Measurements from ENCODE around the gene C12orf42. TPM values are rescaled to one million over a fixed set of nuclear protein-coding genes. Genes with fewer than 3 reads are reported as not detected.
A peak's percentile ranks its signal among the peaks of the same experiment; 100 is the strongest.
"Not testable (repeated sequence)": the region's sequence is repeated elsewhere in the genome, so short reads cannot be mapped to it uniquely, and the experiment has no call there.

Gene C12orf42
- total RNA-seq, 1 donor from 2014 or later = not detected

- H3K36me3 Mint-ChIP-seq (ENCODE audit: low read depth) = no peaks in the 10 kb centered on the region
- H3K27ac Mint-ChIP-seq = no peak overlapping the region
- H3K9me3 Mint-ChIP-seq = peaks cover 9% of the 10 kb centered on the region
- peaks cover 10% of the 10 kb centered on the region for H3K4me1 Mint-ChIP-seq
- DNase-seq = no peak
- H3K27me3 Mint-ChIP-seq = no peaks in the 10 kb centered on the region
- intact Hi-C loops (cut with micrococcal nuclease) = no loop called here
- no peak overlapping the region for H3K4me3 Mint-ChIP-seq
Observed at GRCh38 chr12:103470664-103471063, 25.1 kb downstream of the C12orf42 start.

GRCh38 chr12:103469719-103470118, 26.0 kb downstream of the C12orf42 start:
- no peak overlapping the region for H3K27ac Mint-ChIP-seq
- H3K4me3 Mint-ChIP-seq = no peak overlapping the region
- no peak for DNase-seq
- intact Hi-C loops (cut with micrococcal nuclease) = no loop called here
- no peaks in the 10 kb centered on the region for H3K36me3 Mint-ChIP-seq (ENCODE audit: low read depth)
- H3K4me1 Mint-ChIP-seq = peaks cover 10% of the 10 kb centered on the region
- H3K9me3 Mint-ChIP-seq = peaks cover 17% of the 10 kb centered on the region
- H3K27me3 Mint-ChIP-seq = peaks cover 4% of the 10 kb centered on the region

- intact Hi-C loops (cut with micrococcal nuclease) = no loop called here
- DNase-seq = no peak
- H3K4me1 Mint-ChIP-seq = peaks cover 10% of the 10 kb centered on the region
- no peak overlapping the region for H3K27ac Mint-ChIP-seq
- no peak overlapping the region for H3K4me3 Mint-ChIP-seq
- peaks cover 24% of the 10 kb centered on the region for H3K9me3 Mint-ChIP-seq
- H3K27me3 Mint-ChIP-seq = peaks cover 4% of the 10 kb centered on the region
- peaks cover 2% of the 10 kb centered on the region for H3K36me3 Mint-ChIP-seq (ENCODE audit: low read depth)
Observed at GRCh38 chr12:103468837-103469236, 26.9 kb downstream of the C12orf42 start.

- H3K27ac Mint-ChIP-seq = no peak overlapping the region
- peaks cover 37% of the 10 kb centered on the region for H3K9me3 Mint-ChIP-seq
- no peak for DNase-seq
- H3K4me3 Mint-ChIP-seq = no peak overlapping the region
- H3K27me3 Mint-ChIP-seq = peaks cover 4% of the 10 kb centered on the region
- intact Hi-C loops (cut with micrococcal nuclease) = no loop called here
- H3K36me3 Mint-ChIP-seq (ENCODE audit: low read depth) = peaks cover 6% of the 10 kb centered on the region
- H3K4me1 Mint-ChIP-seq = peaks cover 21% of the 10 kb centered on the region
Observed at GRCh38 chr12:103462675-103463074, 33.1 kb downstream of the C12orf42 start.

- peaks cover 18% of the 10 kb centered on the region for H3K9me3 Mint-ChIP-seq
- peaks cover 47% of the 10 kb centered on the region for H3K4me1 Mint-ChIP-seq
- no peaks in the 10 kb centered on the region for H3K27me3 Mint-ChIP-seq
- DNase-seq = no peak
- intact Hi-C loops (cut with micrococcal nuclease) = loop anchor here (2.0 kb wide), 1 partner anchor 47 kb away; no protein-coding TSS in a partner anchor
- no peak overlapping the region for H3K27ac Mint-ChIP-seq
- H3K4me3 Mint-ChIP-seq = no peak overlapping the region
- H3K36me3 Mint-ChIP-seq (ENCODE audit: low read depth) = peaks cover 9% of the 10 kb centered on the region
Observed at GRCh38 chr12:103457471-103457870, 38.3 kb downstream of the C12orf42 start.

GRCh38 chr12:103456006-103456405, 39.8 kb downstream of the C12orf42 start:
- peak overlapping the region; percentile 9 for H3K4me3 Mint-ChIP-seq
- intact Hi-C loops (cut with micrococcal nuclease) = loop anchor here (2.0 kb wide), 1 partner anchor 49 kb away; no protein-coding TSS in a partner anchor
- no peak for DNase-seq
- H3K27ac Mint-ChIP-seq = no peak overlapping the region
- H3K4me1 Mint-ChIP-seq = peaks cover 47% of the 10 kb centered on the region
- H3K27me3 Mint-ChIP-seq = no peaks in the 10 kb centered on the region
- peaks cover 9% of the 10 kb centered on the region for H3K36me3 Mint-ChIP-seq (ENCODE audit: low read depth)
- H3K9me3 Mint-ChIP-seq = peaks cover 18% of the 10 kb centered on the region

- H3K4me1 Mint-ChIP-seq = peaks cover 47% of the 10 kb centered on the region
- intact Hi-C loops (cut with micrococcal nuclease) = loop anchor here (1.0 kb wide), 1 partner anchor 14 kb away; no protein-coding TSS in a partner anchor
Observed at GRCh38 chr12:103455020-103455763, 40.6 kb downstream of the C12orf42 start.

GRCh38 chr12:103444983-103445382, 50.8 kb downstream of the C12orf42 start:
- H3K9me3 Mint-ChIP-seq = peaks cover 27% of the 10 kb centered on the region
- peaks cover 4% of the 10 kb centered on the region for H3K36me3 Mint-ChIP-seq (ENCODE audit: low read depth)
- no peak for DNase-seq
- intact Hi-C loops (cut with micrococcal nuclease) = loop anchor here (5.0 kb wide), 1 partner anchor 178 kb away; no protein-coding TSS in a partner anchor
- H3K27ac Mint-ChIP-seq = no peak overlapping the region
- H3K4me3 Mint-ChIP-seq = no peak overlapping the region
- no peaks in the 10 kb centered on the region for H3K27me3 Mint-ChIP-seq
- peaks cover 13% of the 10 kb centered on the region for H3K4me1 Mint-ChIP-seq

More at GRCh38 chr12:103455020-103455763, 40.6 kb downstream of the C12orf42 start:
- H3K27me3 Mint-ChIP-seq = no peaks in the 10 kb centered on the region
- peaks cover 22% of the 10 kb centered on the region for H3K9me3 Mint-ChIP-seq
- H3K27ac Mint-ChIP-seq = peak overlapping the region; percentile 63
- H3K36me3 Mint-ChIP-seq (ENCODE audit: low read depth) = peaks cover 9% of the 10 kb centered on the region
- H3K4me3 Mint-ChIP-seq = peak overlapping the region; percentile 9
- peak; percentile 77 for DNase-seq

GRCh38 chr12:103442822-103443221, 52.9 kb downstream of the C12orf42 start:
- peaks cover 13% of the 10 kb centered on the region for H3K9me3 Mint-ChIP-seq
- H3K4me1 Mint-ChIP-seq = peaks cover 13% of the 10 kb centered on the region
- H3K4me3 Mint-ChIP-seq = no peak overlapping the region
- no peaks in the 10 kb centered on the region for H3K36me3 Mint-ChIP-seq (ENCODE audit: low read depth)
- intact Hi-C loops (cut with micrococcal nuclease) = loop anchor here (5.0 kb wide), 1 partner anchor 176 kb away; no protein-coding TSS in a partner anchor
- peak overlapping the region; percentile 24 for H3K27ac Mint-ChIP-seq
- no peak for DNase-seq
- H3K27me3 Mint-ChIP-seq = no peaks in the 10 kb centered on the region

- peaks cover 13% of the 10 kb centered on the region for H3K4me1 Mint-ChIP-seq
- no peaks in the 10 kb centered on the region for H3K36me3 Mint-ChIP-seq (ENCODE audit: low read depth)
- H3K9me3 Mint-ChIP-seq = peaks cover 11% of the 10 kb centered on the region
- no peaks in the 10 kb centered on the region for H3K27me3 Mint-ChIP-seq
- H3K27ac Mint-ChIP-seq = peak overlapping the region; percentile 89
- DNase-seq = no peak
- intact Hi-C loops (cut with micrococcal nuclease) = loop anchor here (5.0 kb wide), 1 partner anchor 175 kb away; no protein-coding TSS in a partner anchor
- peak overlapping the region; percentile 42 for H3K4me3 Mint-ChIP-seq
Observed at GRCh38 chr12:103442182-103442555, 53.6 kb downstream of the C12orf42 start.

- intact Hi-C loops (cut with micrococcal nuclease) = loop anchor here (1.0 to 5.0 kb wide), 4 partner anchors 14 to 174 kb away; no protein-coding TSS in a partner anchor
- H3K4me3 Mint-ChIP-seq = peak overlapping the region; percentile 81
- peaks cover 13% of the 10 kb centered on the region for H3K4me1 Mint-ChIP-seq
- H3K36me3 Mint-ChIP-seq (ENCODE audit: low read depth) = no peaks in the 10 kb centered on the region
- peak overlapping the region; percentile 89 for H3K27ac Mint-ChIP-seq
- peak; percentile 87 for DNase-seq
- H3K9me3 Mint-ChIP-seq = peaks cover 5% of the 10 kb centered on the region
- H3K27me3 Mint-ChIP-seq = no peaks in the 10 kb centered on the region
Observed at GRCh38 chr12:103441437-103442181, 54.2 kb downstream of the C12orf42 start.

- H3K9me3 Mint-ChIP-seq = peaks cover 13% of the 10 kb centered on the region
Observed at GRCh38 chr12:103434165-103435105, 61.3 kb downstream of the C12orf42 start.

GRCh38 chr12:103431950-103432349, 63.8 kb downstream of the C12orf42 start:
- H3K9me3 Mint-ChIP-seq = peaks cover 27% of the 10 kb centered on the region
- intact Hi-C loops (cut with micrococcal nuclease) = no loop called here
- H3K27me3 Mint-ChIP-seq = no peaks in the 10 kb centered on the region
- H3K27ac Mint-ChIP-seq = no peak overlapping the region
- no peak for DNase-seq
- H3K4me1 Mint-ChIP-seq = peaks cover 8% of the 10 kb centered on the region
- H3K36me3 Mint-ChIP-seq (ENCODE audit: low read depth) = peaks cover 18% of the 10 kb centered on the region
- H3K4me3 Mint-ChIP-seq = no peak overlapping the region

More at GRCh38 chr12:103434165-103435105, 61.3 kb downstream of the C12orf42 start:
- H3K27me3 Mint-ChIP-seq; H3K4me1 Mint-ChIP-seq; intact Hi-C loops (cut with micrococcal nuclease): not testable (repeated sequence)
- DNase-seq = peak; percentile 76
- Mint-ChIP-seq H3K36me3 (ENCODE audit: low read depth) (peaks cover 12% of the 10 kb centered on the region), H3K4me3 (peak overlapping the region; percentile 65), H3K27ac (peak overlapping the region; percentile 62)

Measured in activated CD4-positive, alpha-beta T cell treated with anti-CD3 and anti-CD28 coated beads, Interleukin-2, amount 10 ng/mL, durations not matched to agents 24 days and 14 days (primary cell).